Spleen (tissue), 11 donors: ENCODE results near the gene CMSS1. TPM values are rescaled to one million over a fixed set of nuclear protein-coding genes. Genes with fewer than 3 reads are reported as not detected.

ENCODE experiments used
- DNase-seq: peaks from one replicate; pipeline ENCODE4 v3.0.0-alpha.2; 2020
- H3K27ac ChIP-seq, 8 donors: fragments of 200-600 bp; sonication (generic) in 7 of 8; 1 replicate in 4 of 8; 2 replicates in 4 of 8; pipeline versions ENCODE4 v1.5.0 to v1.8.0; 2016 to 2021; ENCODE audit warnings: inconsistent platforms in 4 of 8, mild to moderate bottlenecking in 4 of 8, moderate library complexity in 1 of 8
- H3K27me3 ChIP-seq, 7 donors: fragments of 200-600 bp; sonication (generic) in 6 of 7; replicated peaks in 1 of 7; 1 replicate in 4 of 7; 2 replicates in 3 of 7; pipeline versions ENCODE4 v1.5.0 to v1.8.0; 2016 to 2021; ENCODE audit warnings: inconsistent platforms in 3 of 7, mild to moderate bottlenecking in 1 of 7
- H3K36me3 ChIP-seq, 6 donors: fragments of 200-600 bp; sonication (generic) in 5 of 6; 1 replicate in 4 of 6; 2 replicates in 2 of 6; pipeline versions ENCODE4 v1.5.0 to v1.8.0; 2016 to 2021; ENCODE audit warnings: inconsistent platforms in 2 of 6
- H3K4me1 ChIP-seq, 6 donors: fragments of 200-600 bp; sonication (generic) in 5 of 6; 1 replicate in 3 of 6; 2 replicates in 3 of 6; pipeline versions ENCODE4 v1.5.0 to v1.8.0; 2016 to 2021; ENCODE audit warnings: inconsistent platforms in 3 of 6
- H3K4me3 ChIP-seq, 8 donors: fragments of 200-600 bp; sonication (generic) in 7 of 8; 1 replicate in 4 of 8; 2 replicates in 4 of 8; pipeline versions ENCODE4 v1.5.0 to v1.8.0; 2016 to 2021; ENCODE audit warnings: inconsistent platforms in 4 of 8, mild to moderate bottlenecking in 4 of 8, moderate library complexity in 2 of 8
- H3K9me3 ChIP-seq, 8 donors: fragments of 200-600 bp; sonication (generic) in 7 of 8; 1 replicate in 4 of 8; 2 replicates in 4 of 8; pipeline versions ENCODE4 v1.5.0 to v1.8.0; 2016 to 2021; ENCODE audit warnings: inconsistent platforms in 4 of 8
- CTCF ChIP-seq, 11 experiments: fragments of 200-600 bp in 7 of 11; fragments of 450-650 bp in 4 of 11; sonication (generic) in 4 of 11; IDR thresholded peaks in 8 of 11; conservative IDR thresholded peaks in 3 of 11; 1 replicate in 7 of 11; 2 replicates in 4 of 11; pipeline versions ENCODE4 v1.4.0 to v1.8.0; 2016 to 2021; ENCODE audit warnings: antibody characterized with exemption in 11 of 11, inconsistent platforms in 4 of 11, mild to moderate bottlenecking in 1 of 11
- POLR2A ChIP-seq, 3 donors: fragments of 450-650 bp; IDR thresholded peaks; one replicate each; pipeline ENCODE4 v1.5.1; 2017; ENCODE audit warnings: antibody characterized with exemption in 3 of 3, mild to moderate bottlenecking in 1 of 3
- POLR2AphosphoS5 ChIP-seq, 3 donors: sonication (generic); formaldehyde crosslinking; IDR thresholded peaks; one replicate each; pipeline ENCODE4 v1.5.1; 2017; ENCODE audit warnings: antibody characterized with exemption in 3 of 3
- WGBS, 5 donors: extraction: QIAGEN DNeasy Blood & Tissue Kit in 3 of 5; methylation state at CpG; one replicate each; pipeline versions ENCODE4 v1.1.5 to v1.1.7; 2013 to 2018; 5-methylcytosine and 5-hydroxymethylcytosine counted together
- intact Hi-C: fragments of 100-400 bp; cut with DNase I; formaldehyde crosslinking; loops from one replicate; pipeline ENCODE4 v1.15.0; 2023; ENCODE audit warnings: low total_unique reads
- polyA plus RNA-seq, 3 donors: library from polyadenylated mRNA; stranded (reverse); fragments of 200-250 nt; gene quantifications; one replicate each; pipeline ENCODE4 v1.2.1, GENCODE V29; 2013
- total RNA-seq, 7 donors: library from RNA; depleted of rRNA in 3 of 7; stranded (reverse); fragments of >200 nt in 3 of 7; fragmentation: NEBNext Ultra II Directional in 4 of 7; extraction: Animal tissue kit (Norgen Biotek cat#: 25700) in 4 of 7; gene quantifications; one replicate each; pipeline versions ENCODE4 v1.1.0 to v1.2.1, GENCODE V29; 2016 to 2021
- donor health status: healthy with polysubstance abuse.
- donor health status: DM: no; HTN: no; CAD: no; lungs with moderate emphysema.
- donor health status: DM: no; HTN: no; CAD: no.
- donor health status: Bipolar disorder and iron deficiency.
- donor health status: healthy.
- donor health status: DM: no; HTN: no; CAD: no.
- donor health status: DM: yes; HTN: yes; CAD: no.

The CMSS1 gene
- total and polyA plus RNA-seq, 10 donors: 6.9 to 30.1 (median 20.0) TPM

- peaks cover 0 to 2% (median 0%) of the 10 kb centered on the region in 8 donors for H3K9me3 ChIP-seq
- WGBS, 5 donors: 92 to 94% (median 93%) methylated on average over 7 of the region's 7 CpGs
- intact Hi-C loops: no loop called here
Observed at GRCh38 chr3:100213891-100214573, 396.4 kb downstream of the CMSS1 start.

DNA sequence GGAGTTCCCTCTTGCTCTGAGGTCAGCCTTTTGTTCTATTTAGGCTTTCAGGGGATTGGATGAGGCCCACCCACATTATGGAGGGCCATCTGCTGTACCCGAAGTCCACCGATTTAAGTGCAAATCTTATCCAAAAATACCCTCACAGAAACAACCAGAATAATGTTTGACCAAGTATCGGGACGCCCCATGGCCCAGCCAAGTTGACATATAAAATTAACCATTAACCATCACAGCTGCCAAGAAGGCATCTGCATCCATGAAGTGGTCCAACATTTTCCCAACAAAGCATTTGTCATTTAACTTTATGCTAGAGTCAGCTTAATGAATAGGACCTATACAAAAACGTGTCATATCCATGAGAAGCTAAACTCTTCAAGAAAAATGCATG, 396.9 kb downstream of the CMSS1 start:
- WGBS, 5 donors: 87 to 95% (median 91%) methylated on average over 5 of the region's 5 CpGs
- Histone ChIP-seq H3K4me1 (peaks cover 0 to 20% (median 10%) of the 10 kb centered on the region in 6 donors), H3K9me3 (peaks cover 0 to 7% (median 1%) of the 10 kb centered on the region in 8 donors), H3K27me3 (no peaks in the 10 kb centered on the region), H3K27ac (no peak overlapping the region), H3K36me3 (no peaks in the 10 kb centered on the region), H3K4me3 (no peak overlapping the region)
- DNase-seq: no peak
- intact Hi-C loops: no loop called here
- TF ChIP-seq POLR2AphosphoS5 (IDR thresholded peaks at IDR 0.05) (no peak), POLR2A (IDR thresholded peaks at IDR 0.05) (no peak), CTCF (IDR thresholded peaks at IDR 0.05 in 8 of 11, conservative IDR thresholded peaks at IDR 0.05 in 3 of 11) (no peak)

More at GRCh38 chr3:100213891-100214573, 396.4 kb downstream of the CMSS1 start:
- H3K4me1 ChIP-seq: peaks cover 0 to 22% (median 10%) of the 10 kb centered on the region in 6 donors
- H3K27me3 ChIP-seq: no peaks in the 10 kb centered on the region
- TF ChIP-seq POLR2AphosphoS5 (IDR thresholded peaks at IDR 0.05): no peak
- no peak for DNase-seq
- H3K27ac ChIP-seq: no peak overlapping the region
- no peaks in the 10 kb centered on the region for H3K36me3 ChIP-seq
- no peak overlapping the region for H3K4me3 ChIP-seq

- peaks cover 0 to 20% (median 9%) of the 10 kb centered on the region in 8 donors for H3K9me3 ChIP-seq
- no peak overlapping the region for H3K4me3 ChIP-seq
- intact Hi-C loops: no loop called here
- no peak for DNase-seq
- 71 to 98% (median 88%) methylated on average over 1 of the region's 1 CpG for WGBS, 5 donors
- H3K27ac ChIP-seq: no peak overlapping the region
- no peaks in the 10 kb centered on the region for H3K4me1 ChIP-seq
- TF ChIP-seq CTCF (IDR thresholded peaks at IDR 0.05 in 8 of 11, conservative IDR thresholded peaks at IDR 0.05 in 3 of 11) (no peak), POLR2AphosphoS5 (IDR thresholded peaks at IDR 0.05) (no peak), POLR2A (IDR thresholded peaks at IDR 0.05) (no peak)
- no peaks in the 10 kb centered on the region for H3K36me3 ChIP-seq
- H3K27me3 ChIP-seq: no peaks in the 10 kb centered on the region
Observed at GRCh38 chr3:100216713-100217112, 399.1 kb downstream of the CMSS1 start.

GRCh38 chr3:100221159-100221558, 403.5 kb downstream of the CMSS1 start:
- no peak for TF ChIP-seq POLR2A (IDR thresholded peaks at IDR 0.05)
- no peak for TF ChIP-seq POLR2AphosphoS5 (IDR thresholded peaks at IDR 0.05)
- TF ChIP-seq CTCF (IDR thresholded peaks at IDR 0.05 in 8 of 11, conservative IDR thresholded peaks at IDR 0.05 in 3 of 11): no peak

More at GRCh38 chr3:100221159-100221558, 403.5 kb downstream of the CMSS1 start:
- Histone ChIP-seq H3K27ac (no peak overlapping the region), H3K36me3 (no peaks in the 10 kb centered on the region), H3K9me3 (peaks cover 0 to 24% (median 9%) of the 10 kb centered on the region in 8 donors), H3K4me1 (no peaks in the 10 kb centered on the region), H3K27me3 (no peaks in the 10 kb centered on the region), H3K4me3 (no peak overlapping the region)
- 92 to 95% (median 94%) methylated on average over 1 of the region's 1 CpG for WGBS, 5 donors
- no peak for DNase-seq
- intact Hi-C loops: no loop called here
